Keratinocyte (primary cell): ENCODE results near the gene ZSWIM9. TPM values are rescaled to one million over a fixed set of nuclear protein-coding genes. Genes with fewer than 3 reads are reported as not detected.
A peak's percentile ranks its signal among the peaks of the same experiment; 100 is the strongest.

Source experiments
- DNase-seq: peaks from one replicate; pipeline ENCODE4 v3.0.0-alpha.2; 2011; ENCODE audit warnings: low read depth, missing footprints, low spot score
- FAIRE-seq: peaks from 2 replicates; lab custom pipeline; 2011; peaks lifted over from hg19 to GRCh38; lab: Jason Lieb, UNC
- H2AFZ ChIP-seq: 2 replicates; pipeline ENCODE4 v1.6.0; 2012; ENCODE audit warnings: low read length, control low read depth, inconsistent platforms; ENCODE audit not compliant: control insufficient read depth
- H3K27ac ChIP-seq: 2 replicates; pipeline ENCODE4 v1.5.1; 2011; ENCODE audit warnings: low read length; ENCODE audit not compliant: control insufficient read depth, insufficient read depth
- H3K27me3 ChIP-seq: 3 replicates; pipeline ENCODE4 v1.6.0; 2011; ENCODE audit warnings: low read length; ENCODE audit not compliant: control insufficient read depth, insufficient read depth; ENCODE audit errors: extremely low read depth
- H3K36me3 ChIP-seq, 2 experiments: 2 replicates in 1 of 2; 3 replicates in 1 of 2; pipeline ENCODE4 v1.5.1; 2011; ENCODE audit warnings: low read length in 2 of 2, mild to moderate bottlenecking in 1 of 2; ENCODE audit not compliant: control insufficient read depth in 2 of 2, insufficient read depth in 2 of 2; ENCODE audit errors: extremely low read depth in 1 of 2
- H3K4me1 ChIP-seq: 3 replicates; pipeline ENCODE4 v1.5.1; 2011; ENCODE audit warnings: low read length; ENCODE audit not compliant: control insufficient read depth, insufficient read depth; ENCODE audit errors: extremely low read depth
- H3K4me2 ChIP-seq: 3 replicates; pipeline ENCODE4 v1.6.0; 2011; ENCODE audit warnings: low read depth, low read length; ENCODE audit not compliant: control insufficient read depth, insufficient read depth; ENCODE audit errors: extremely low read depth
- H3K4me3 ChIP-seq, 3 experiments: fragments of 200-600 bp in 1 of 3; sonication (generic) in 1 of 3; 2 replicates in 2 of 3; 3 replicates in 1 of 3; pipeline ENCODE4 v1.5.1; 2011 to 2016; ENCODE audit warnings: low read length in 3 of 3, mild to moderate bottlenecking in 3 of 3, control low read depth in 2 of 3, inconsistent platforms in 1 of 3, low read depth in 1 of 3, mixed read lengths in 1 of 3, mixed run types in 1 of 3, moderate library complexity in 1 of 3; ENCODE audit not compliant: control insufficient read depth in 2 of 3, insufficient read depth in 2 of 3; ENCODE audit errors: extremely low read depth in 1 of 3
- H3K79me2 ChIP-seq: 2 replicates; pipeline ENCODE4 v1.6.0; 2012; ENCODE audit warnings: low read length; ENCODE audit not compliant: control insufficient read depth, insufficient read depth
- H3K9ac ChIP-seq: 3 replicates; pipeline ENCODE4 v1.6.0; 2011; ENCODE audit warnings: low read length; ENCODE audit not compliant: control insufficient read depth, insufficient read depth; ENCODE audit errors: extremely low read depth
- H3K9me1 ChIP-seq: 3 replicates; pipeline ENCODE4 v1.6.0; 2011; ENCODE audit warnings: low read length; ENCODE audit not compliant: control insufficient read depth, insufficient read depth; ENCODE audit errors: extremely low read depth
- H3K9me3 ChIP-seq: 2 replicates; pipeline ENCODE4 v1.5.1; 2012; ENCODE audit warnings: low read depth, low read length; ENCODE audit not compliant: control insufficient read depth
- H4K20me1 ChIP-seq: 3 replicates; pipeline ENCODE4 v1.6.0; 2011; ENCODE audit warnings: low read length; ENCODE audit not compliant: control insufficient read depth, insufficient read depth; ENCODE audit errors: extremely low read depth
- CTCF ChIP-seq, 3 experiments: IDR thresholded peaks in 1 of 3; conservative IDR thresholded peaks in 1 of 3; optimal IDR thresholded peaks in 1 of 3; 2 replicates in 2 of 3; 3 replicates in 1 of 3; pipeline versions ENCODE3 to v1.5.1; 2011; ENCODE audit warnings: low read length in 3 of 3, mild to moderate bottlenecking in 3 of 3, moderate library complexity in 2 of 3, control low read depth in 1 of 3, inconsistent platforms in 1 of 3; ENCODE audit not compliant: insufficient read depth in 2 of 3; ENCODE audit errors: extremely low read depth in 1 of 3
- EZH2 ChIP-seq: IDR thresholded peaks from one replicate; pipeline ENCODE4 v1.6.1; 2012; ENCODE audit warnings: inconsistent platforms, mild to moderate bottlenecking, low read length, moderate library complexity
- dilution Hi-C: fragments of 300-500 bp; cut with MboI; formaldehyde crosslinking; loops from one replicate; pipeline ENCODE4 v1.7.0; 2020; ENCODE audit warnings: low sequenced_read_pairs; ENCODE audit not compliant: extremely low pct_ligation_motif_present
- polyA plus RNA-seq, 5 experiments: library from polyadenylated mRNA; depleted of rRNA in 3 of 5; stranded (reverse) in 3 of 5; stranded (forward) in 1 of 5; unstranded in 1 of 5; fragments of >200 nt; gene quantifications; 1 replicate in 1 of 5; 2 replicates in 3 of 5; 3 replicates in 1 of 5; pipeline versions ENCODE4 v1.2.1 to v1.2.3, GENCODE V29; 2011 to 2012; ENCODE audit warnings: missing spikeins in 2 of 5, low read depth in 1 of 5, low replicate concordance in 1 of 5

The ZSWIM9 gene
- polyA plus RNA-seq, 1 donor (not counting 4 experiments of a cell fraction or from before 2014, with no cell fraction given): 0.46 TPM

- FAIRE-seq: peak; percentile 89
- TF ChIP-seq EZH2: no peak
- TF ChIP-seq CTCF (optimal IDR thresholded peaks at IDR 0.05 in 1 of 3, IDR thresholded peaks at IDR 0.05 in 1 of 3, conservative IDR thresholded peaks at IDR 0.05 in 1 of 3; ENCODE audit: extremely low read depth in 1 of 3, insufficient read depth in 2 of 3, low read length in 3 of 3): no peak
- H3K27ac ChIP-seq: peak overlapping the region; percentile 60
Measured at GRCh38 chr19:48121909-48122371, 48.5 kb upstream of the ZSWIM9 start.

GRCh38 chr19:48122421-48122820 is 48.1 kb upstream of the ZSWIM9 start:
- Histone ChIP-seq H3K4me1 (peaks cover 35% of the 10 kb centered on the region), H3K4me3 (no peak overlapping the region), H2AFZ (peak overlapping the region; percentile 48), H3K36me3 (peaks cover 0 to 15% of the 10 kb centered on the region in 2 experiments), H3K79me2 (no peaks in the 10 kb centered on the region), H3K9me1 (no peaks in the 10 kb centered on the region), H3K9ac (peak overlapping the region; percentile 43), H3K9me3 (no peaks in the 10 kb centered on the region), H4K20me1 (no peaks in the 10 kb centered on the region), H3K4me2 (peak overlapping the region; percentile 22), H3K27me3 (no peaks in the 10 kb centered on the region), H3K27ac (peak overlapping the region; percentile 60)
- FAIRE-seq: no peak
- no peak for TF ChIP-seq EZH2
- no peak for TF ChIP-seq CTCF (optimal IDR thresholded peaks at IDR 0.05 in 1 of 3, IDR thresholded peaks at IDR 0.05 in 1 of 3, conservative IDR thresholded peaks at IDR 0.05 in 1 of 3; ENCODE audit: extremely low read depth in 1 of 3, insufficient read depth in 2 of 3, low read length in 3 of 3)
- DNase-seq: no peak
- dilution Hi-C loops: no loop called here

More at GRCh38 chr19:48121909-48122371, 48.5 kb upstream of the ZSWIM9 start:
- no peak for DNase-seq
- Histone ChIP-seq H3K4me2 (peak overlapping the region; percentile 22), H3K9ac (peak overlapping the region; percentile 43), H2AFZ (peak overlapping the region; percentile 48), H3K9me3 (no peaks in the 10 kb centered on the region), H3K36me3 (peaks cover 0 to 15% of the 10 kb centered on the region in 2 experiments), H3K4me3 (no peak overlapping the region), H3K79me2 (no peaks in the 10 kb centered on the region), H3K27me3 (no peaks in the 10 kb centered on the region), H4K20me1 (no peaks in the 10 kb centered on the region), H3K9me1 (no peaks in the 10 kb centered on the region), H3K4me1 (peaks cover 35% of the 10 kb centered on the region)
- dilution Hi-C loops: no loop called here
